ENCODE results near the gene ZDHHC14.
"Not testable (repeated sequence)": the region's sequence is repeated elsewhere in the genome, so short reads cannot be mapped to it uniquely, and the experiment has no call there.

ZDHHC14 gene

DNA sequence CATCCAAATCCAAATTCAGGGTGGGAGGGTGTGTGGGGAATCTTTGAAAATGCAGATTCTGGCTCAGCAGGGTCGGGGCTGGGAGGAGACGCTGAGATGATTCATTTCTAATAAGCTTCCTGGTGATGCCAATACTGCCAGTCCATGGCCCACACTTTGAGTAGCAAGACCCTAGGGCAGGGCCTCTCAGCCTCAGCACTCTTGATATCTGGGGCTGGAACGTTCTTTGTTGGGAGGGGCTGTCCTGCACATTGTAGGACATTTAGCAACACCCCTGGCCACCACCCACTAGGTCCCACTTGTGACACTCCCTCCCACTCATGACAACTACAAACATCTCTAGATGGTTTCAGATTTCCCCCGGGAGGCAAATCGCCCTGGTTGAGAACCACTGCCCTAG lies 191.0 kb downstream of the ZDHHC14 start:
- DNase-seq (ENCODE audit: low read depth): no peak

DNA sequence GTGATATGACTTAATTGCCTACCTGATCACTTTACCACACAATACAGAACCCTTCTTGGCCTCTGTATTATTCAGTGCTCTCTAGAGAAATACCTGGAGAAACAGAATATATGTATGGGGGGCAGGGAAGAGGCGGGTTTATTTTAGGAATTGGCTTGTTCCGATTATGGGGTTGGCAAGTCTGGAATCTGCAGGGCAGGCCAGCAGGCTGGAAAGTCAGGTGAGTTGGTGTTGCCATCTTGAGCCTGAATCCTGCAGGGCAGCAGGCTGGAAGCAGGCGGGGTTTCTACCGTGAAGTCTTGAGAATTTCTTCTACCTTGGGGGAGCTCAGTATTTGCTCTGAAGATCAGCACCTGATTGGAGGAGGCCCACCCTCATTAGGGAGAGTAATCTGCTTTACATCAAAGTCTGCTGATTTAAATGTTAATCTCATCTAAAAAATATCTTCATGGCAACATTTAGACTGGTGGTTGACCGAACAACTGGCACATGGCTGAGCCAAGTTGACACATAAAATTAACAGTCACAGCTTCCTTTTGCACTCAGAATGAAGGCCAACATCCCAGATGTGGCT lies 193.9 kb downstream of the ZDHHC14 start:
- DNase-seq (ENCODE audit: low read depth): no peak

DNA sequence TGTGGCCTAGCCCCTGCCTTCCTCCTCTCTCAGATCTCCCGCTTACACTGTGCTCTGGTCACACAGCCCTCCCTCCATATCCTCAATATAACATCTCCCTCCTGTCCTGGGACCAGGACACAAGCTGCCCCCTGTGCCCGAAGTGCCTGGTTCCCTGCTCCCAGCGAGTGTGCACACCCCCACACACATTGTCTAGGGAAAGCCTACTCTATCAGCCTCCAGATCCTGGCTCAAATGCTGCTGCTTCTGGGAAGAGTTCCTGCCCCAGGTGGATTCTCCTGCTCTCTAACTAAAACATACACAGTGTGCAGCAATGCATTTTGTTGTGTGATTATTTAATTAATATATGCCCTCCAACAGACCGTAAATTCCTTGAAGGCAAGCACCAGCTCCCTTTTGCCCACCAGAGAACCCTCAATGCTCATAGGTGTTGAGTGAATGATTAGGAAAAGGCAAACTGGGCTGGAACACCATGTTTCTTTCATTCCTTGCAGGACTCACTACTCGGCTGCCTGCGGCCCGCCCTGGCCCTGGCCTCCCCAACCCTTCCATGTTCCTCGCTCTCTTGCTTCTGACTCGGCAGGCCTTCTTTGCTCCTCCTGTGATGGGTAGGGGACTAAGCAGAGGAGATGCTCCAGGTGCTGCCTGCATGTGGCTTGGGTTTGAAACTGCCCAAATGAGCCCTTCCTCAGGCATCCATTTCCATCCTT lies 194.6 kb downstream of the ZDHHC14 start:
- DNase-seq (ENCODE audit: low read depth): no peak

- not testable (repeated sequence) for DNase-seq (ENCODE audit: low read depth)
Measured at GRCh38 chr6:157576991-157577390, 196.0 kb downstream of the ZDHHC14 start.

- DNase-seq (ENCODE audit: low read depth): not testable (repeated sequence)
Measured at GRCh38 chr6:157578527-157578926, 197.5 kb downstream of the ZDHHC14 start.

DNA sequence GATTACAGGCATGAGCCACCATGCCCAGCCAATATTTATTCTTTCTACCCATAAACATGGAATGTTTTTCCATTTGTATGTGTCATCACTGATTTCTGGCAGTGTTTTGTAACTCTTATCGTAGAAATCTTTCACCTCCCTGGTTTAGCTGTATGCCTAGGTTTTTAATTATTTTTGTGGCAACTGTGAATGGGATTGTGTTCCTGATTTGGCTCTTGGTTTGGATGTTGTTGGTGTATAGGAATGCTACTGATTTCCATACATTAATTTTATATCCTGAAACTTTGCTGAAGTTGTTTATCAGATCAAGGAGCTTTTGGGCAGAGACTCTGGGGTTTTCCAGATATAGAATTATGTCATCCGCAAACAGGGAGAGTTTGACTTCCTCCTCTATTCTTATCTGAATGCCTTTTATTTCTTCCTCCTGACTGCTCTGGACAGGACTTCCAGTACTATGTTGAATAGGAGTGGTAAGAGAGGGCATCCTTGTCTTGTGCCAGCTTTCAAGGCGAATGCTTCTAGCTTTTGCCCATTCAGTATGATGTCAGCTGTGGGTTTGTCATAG lies 198.6 kb downstream of the ZDHHC14 start:
- no peak for DNase-seq (ENCODE audit: low read depth)

DNA sequence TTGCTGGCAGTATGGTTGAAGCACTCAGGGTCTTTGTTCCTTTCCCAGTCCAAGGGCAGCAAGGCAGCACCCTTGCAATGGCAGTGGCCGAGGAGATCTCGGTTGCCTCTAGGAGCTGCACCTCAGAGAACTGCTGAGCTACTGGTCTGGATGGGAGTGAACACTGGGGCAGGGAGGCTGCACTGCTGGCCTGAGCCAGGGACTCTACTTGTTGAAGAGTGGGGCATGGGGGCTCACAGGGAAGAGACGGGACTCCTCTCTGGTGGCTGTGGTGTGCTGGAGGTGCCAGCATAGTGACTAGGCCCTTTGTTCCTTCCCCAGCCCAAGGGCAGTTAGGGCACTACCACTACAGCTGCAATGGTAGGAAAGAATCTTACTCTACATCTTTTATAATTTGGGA lies 203.0 kb downstream of the ZDHHC14 start:
- no peak for DNase-seq (ENCODE audit: low read depth)

- DNase-seq (ENCODE audit: low read depth): no peak
Measured at GRCh38 chr6:157585274-157586087, 204.5 kb downstream of the ZDHHC14 start.

GRCh38 chr6:157586088-157586414 lies 205.1 kb downstream of the ZDHHC14 start:
- DNase-seq (ENCODE audit: low read depth): no peak

DNA sequence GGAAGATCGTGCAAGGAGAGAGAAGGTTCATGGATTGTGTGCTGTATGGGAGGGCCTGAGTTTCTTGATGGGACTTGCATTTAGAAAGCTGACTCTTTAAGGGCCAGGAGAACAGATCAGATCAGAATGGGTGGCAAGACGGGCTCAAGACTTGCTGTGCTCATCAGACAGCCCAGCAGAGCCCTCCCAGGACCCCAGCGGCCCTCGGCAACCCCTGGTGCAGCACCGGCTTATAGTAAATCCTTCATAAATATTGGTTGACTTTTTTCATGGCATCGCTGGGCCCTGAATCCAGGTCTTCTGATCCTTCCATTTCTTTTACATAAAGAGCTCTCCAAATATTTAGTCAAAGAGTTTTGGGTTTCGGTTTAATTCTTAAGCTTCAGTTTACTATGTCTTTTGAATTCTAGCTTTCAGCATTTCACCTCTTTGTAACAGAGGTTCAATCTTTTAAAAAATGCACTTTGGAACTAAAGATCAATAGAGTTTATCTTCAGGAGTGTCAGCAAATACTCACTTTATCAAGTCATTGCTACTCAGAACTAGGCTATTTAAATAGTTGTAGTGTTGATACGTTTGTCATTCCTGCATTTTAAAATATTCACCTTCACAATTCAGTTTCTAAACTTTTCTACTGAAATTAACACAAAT lies 205.6 kb downstream of the ZDHHC14 start:
- no peak for DNase-seq (ENCODE audit: low read depth)

DNA sequence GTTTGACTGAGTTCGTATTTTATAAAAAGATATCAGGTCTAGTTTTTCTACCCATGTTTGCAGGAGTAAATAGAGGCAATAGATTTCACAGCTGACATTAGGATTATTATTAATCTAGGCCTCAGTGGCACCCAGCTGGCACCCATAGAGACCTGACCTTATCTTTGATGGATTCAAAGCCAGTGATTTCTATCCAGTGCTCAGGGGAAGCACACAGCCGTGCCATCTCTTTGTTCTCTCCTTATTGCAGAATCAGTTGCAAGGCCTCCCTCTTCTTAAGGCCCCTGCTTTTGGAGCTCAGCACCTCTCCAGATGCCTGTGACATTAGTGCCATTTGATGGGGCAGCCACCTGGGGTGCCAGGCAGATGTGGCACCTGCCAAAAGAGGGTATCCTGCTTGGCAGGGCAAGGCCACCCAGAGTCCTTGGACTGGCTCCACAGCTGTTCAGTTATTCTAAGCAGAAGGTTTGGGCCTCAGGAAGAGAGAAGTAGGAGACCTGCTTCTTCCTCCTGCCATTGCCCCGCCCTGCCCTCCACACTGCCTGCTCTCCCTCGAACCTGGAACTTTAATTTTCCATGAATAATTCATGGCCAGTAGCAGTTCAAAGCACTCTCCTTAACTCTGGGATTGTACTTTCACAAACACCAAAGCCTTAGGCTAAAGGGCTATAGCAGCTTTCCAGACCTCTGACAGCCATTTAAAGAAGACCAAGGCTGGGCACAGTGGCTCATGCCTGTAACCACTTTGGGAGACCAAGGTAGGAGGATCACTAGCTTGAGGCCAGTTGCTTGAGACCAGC lies 206.3 kb downstream of the ZDHHC14 start:
- DNase-seq (ENCODE audit: low read depth): no peak

GRCh38 chr6:157590654-157591053 lies 209.7 kb downstream of the ZDHHC14 start:
- DNase-seq (ENCODE audit: low read depth): not testable (repeated sequence)

GRCh38 chr6:157592541-157592940 lies 211.6 kb downstream of the ZDHHC14 start:
- DNase-seq (ENCODE audit: low read depth): no peak

DNA sequence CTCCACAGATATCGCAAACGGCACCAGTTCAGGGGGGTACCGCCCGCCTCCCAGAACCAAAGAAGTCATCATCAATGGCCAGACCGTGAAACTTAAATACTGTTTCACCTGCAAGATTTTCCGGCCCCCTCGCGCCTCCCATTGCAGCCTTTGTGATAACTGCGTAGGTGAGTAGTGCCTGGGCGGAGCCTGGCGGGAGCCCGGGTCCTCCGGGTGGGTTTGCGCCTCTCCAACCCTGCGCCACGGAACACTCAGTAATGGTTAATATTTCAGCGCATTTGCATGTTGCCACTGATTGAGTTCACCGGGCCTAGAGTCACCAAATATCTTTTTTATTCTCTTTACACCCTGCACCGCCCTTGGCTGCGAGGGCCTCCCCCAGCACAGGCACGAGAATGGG lies 212.0 kb downstream of the ZDHHC14 start:
- DNase-seq (ENCODE audit: low read depth): no peak

DNA sequence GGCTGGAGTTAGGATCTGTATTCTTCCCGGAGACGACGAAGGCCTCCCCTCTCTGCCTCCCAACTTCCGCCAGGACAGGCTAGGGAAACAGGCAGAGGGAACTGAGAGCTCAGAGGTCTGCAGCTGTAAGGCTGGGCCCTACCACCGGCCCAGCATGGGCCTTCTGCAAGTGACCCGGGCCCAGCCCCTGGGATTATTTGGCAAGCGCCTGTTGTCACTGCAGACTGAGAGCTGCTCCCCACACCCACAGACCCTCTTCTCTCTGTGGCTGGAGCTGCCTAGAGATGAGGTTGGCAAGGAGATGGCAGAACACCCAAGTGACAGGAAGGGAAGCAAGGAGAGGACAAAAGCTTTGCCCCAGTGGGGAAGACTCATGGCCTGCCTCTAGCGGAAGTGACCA lies 212.6 kb downstream of the ZDHHC14 start:
- DNase-seq (ENCODE audit: low read depth): no peak

- no peak for DNase-seq (ENCODE audit: low read depth)
Measured at GRCh38 chr6:157594292-157594691, 213.3 kb downstream of the ZDHHC14 start.

DNA sequence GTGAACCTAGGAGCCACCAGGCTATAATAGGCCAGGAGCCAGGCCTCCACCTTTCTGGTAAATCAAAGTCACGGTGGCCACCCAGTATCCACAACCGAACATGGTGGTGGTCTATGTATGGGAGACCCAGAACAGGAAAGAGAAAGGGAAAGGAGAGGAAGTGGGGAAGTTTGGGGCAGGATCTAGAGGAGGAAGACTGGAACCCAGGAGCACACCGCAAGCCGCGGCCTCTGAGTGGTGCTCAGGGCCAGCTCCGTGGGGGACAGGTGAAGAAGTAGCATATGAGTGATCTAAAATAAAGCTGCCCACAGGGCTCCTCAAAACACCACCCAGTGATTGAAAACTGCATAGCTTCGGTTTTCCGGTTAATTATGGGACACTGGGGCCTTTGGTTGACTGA lies 214.8 kb downstream of the ZDHHC14 start:
- DNase-seq (ENCODE audit: low read depth): no peak

- DNase-seq (ENCODE audit: low read depth): no peak
Measured at GRCh38 chr6:157596461-157596860, 215.5 kb downstream of the ZDHHC14 start.

DNA sequence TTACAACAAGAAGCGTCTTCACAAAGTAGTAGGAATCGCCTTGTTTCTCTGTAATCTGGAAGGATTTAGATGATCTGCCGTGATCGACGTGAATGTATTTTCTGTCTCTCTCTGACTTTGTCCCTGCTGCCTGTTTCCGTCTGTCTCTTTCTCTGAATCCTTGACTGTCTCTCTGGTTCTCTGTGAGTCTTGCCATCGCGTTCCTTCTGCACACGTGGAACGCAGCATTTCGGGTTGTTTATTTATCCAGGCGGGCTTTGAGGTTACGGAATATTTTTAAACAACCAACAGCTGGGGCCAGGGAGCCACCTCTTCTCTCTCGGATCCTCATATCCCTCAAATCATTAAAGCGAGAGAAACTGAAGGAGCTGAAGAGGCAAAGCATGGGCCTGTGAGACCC lies 215.9 kb downstream of the ZDHHC14 start:
- no peak for DNase-seq (ENCODE audit: low read depth)

- DNase-seq (ENCODE audit: low read depth): no peak
Measured at GRCh38 chr6:157597461-157598312, 216.7 kb downstream of the ZDHHC14 start.

DNA sequence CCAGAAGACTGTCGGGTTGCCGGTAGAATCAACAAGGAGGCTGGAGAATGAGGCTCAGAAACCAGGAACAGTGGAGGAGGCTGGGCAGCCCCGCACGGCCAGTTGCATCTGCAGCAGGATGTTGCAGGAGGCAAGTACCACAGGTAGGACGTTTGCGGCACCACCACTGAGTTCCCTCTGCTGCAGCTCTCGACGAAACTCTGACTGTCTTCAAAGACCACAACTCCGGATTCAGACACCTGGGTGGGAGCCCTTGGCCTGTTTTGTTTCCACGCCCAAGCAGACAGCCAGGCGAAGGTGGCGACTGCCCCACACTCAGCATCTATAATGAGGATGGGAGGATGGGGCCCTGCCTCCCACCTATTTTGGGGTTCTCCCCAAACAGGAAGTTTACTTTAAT lies 218.2 kb downstream of the ZDHHC14 start:
- no peak for DNase-seq (ENCODE audit: low read depth)
